Neural cell (in vitro differentiated cells): Measurements from ENCODE around the gene TSTD1. TPM values are rescaled to one million over a fixed set of nuclear protein-coding genes. Genes with fewer than 3 reads are reported as not detected.
A peak's percentile ranks its signal among the peaks of the same experiment; 100 is the strongest.

ENCODE experiments used
- H2AFZ ChIP-seq: fragments of 200-600, 300-800 bp; sonication (generic), shearing (Covaris generic); 2 replicates; pipeline ENCODE4 v1.6.0; 2014; ENCODE audit warnings: low read depth, mild to moderate bottlenecking, antibody characterized with exemption, low read length, moderate library complexity
- H3F3A ChIP-seq: fragments of 200-600 bp; shearing (Covaris generic); 2 replicates; pipeline ENCODE4 v1.6.1; 2016; ENCODE audit warnings: mild to moderate bottlenecking, moderate library complexity, mixed read lengths, antibody characterized with exemption, low read length; ENCODE audit not compliant: insufficient read depth, poor library complexity, severe bottlenecking
- H3K27ac ChIP-seq: fragments of 200-600, 300-800 bp; sonication (generic), shearing (Covaris generic); 2 replicates; pipeline ENCODE4 v1.5.1; 2014; ENCODE audit warnings: mild to moderate bottlenecking, low read length, moderate library complexity
- H3K27me3 ChIP-seq: fragments of 300-800, 200-600 bp; sonication (generic), shearing (Covaris generic); 2 replicates; pipeline ENCODE4 v1.6.0; 2014; ENCODE audit warnings: mild to moderate bottlenecking, low read depth, low read length, moderate library complexity; ENCODE audit not compliant: insufficient read depth
- H3K36me3 ChIP-seq: fragments of 300-800, 200-600 bp; sonication (generic), shearing (Covaris generic); 2 replicates; pipeline ENCODE4 v1.5.1; 2014; ENCODE audit warnings: mild to moderate bottlenecking, antibody characterized with exemption, low read length, moderate library complexity; ENCODE audit not compliant: insufficient read depth
- H3K4me2 ChIP-seq: fragments of 300-800, 200-600 bp; sonication (generic), shearing (Covaris generic); 2 replicates; pipeline ENCODE4 v1.6.0; 2014; ENCODE audit warnings: mild to moderate bottlenecking, low read length
- H3K4me3 ChIP-seq: fragments of 300-800, 200-600 bp; sonication (generic), shearing (Covaris generic); 2 replicates; pipeline ENCODE4 v1.5.1; 2014; ENCODE audit warnings: mild to moderate bottlenecking, low read length, moderate library complexity
- H3K79me2 ChIP-seq: fragments of 200-600 bp; shearing (Covaris generic); replicated peaks from 2 replicates; pipeline ENCODE4 v1.6.0; 2014; ENCODE audit warnings: mild to moderate bottlenecking, low read length, moderate library complexity; ENCODE audit not compliant: insufficient read depth
- H3K9ac ChIP-seq: fragments of 300-800, 200-600 bp; sonication (generic), shearing (Covaris generic); 2 replicates; pipeline ENCODE4 v1.6.1; 2016; ENCODE audit warnings: mild to moderate bottlenecking, low read length, mixed read lengths
- H3K9me2 ChIP-seq: fragments of 200-600 bp; shearing (Covaris generic); 2 replicates; pipeline ENCODE4 v1.6.1; 2016; ENCODE audit warnings: mild to moderate bottlenecking, low read length, mixed read lengths; ENCODE audit not compliant: insufficient read depth
- H3K9me3 ChIP-seq: fragments of 200-600, 300-800 bp; sonication (generic), shearing (Covaris generic); 2 replicates; pipeline ENCODE4 v1.6.1; 2016; ENCODE audit warnings: mild to moderate bottlenecking, mixed run types, low read length, moderate library complexity, mixed read lengths
- H4K20me1 ChIP-seq: fragments of 200-600 bp; shearing (Covaris generic); 2 replicates; pipeline ENCODE4 v1.6.1; 2016; ENCODE audit warnings: mild to moderate bottlenecking, mixed run types; ENCODE audit not compliant: insufficient read depth
- EP300 ChIP-seq: fragments of 450-650 bp; conservative IDR thresholded peaks from 2 replicates; pipeline ENCODE4 v1.6.1; 2014; ENCODE audit warnings: antibody characterized with exemption, mild to moderate bottlenecking, moderate library complexity; ENCODE audit not compliant: poor library complexity, severe bottlenecking
- EZH2 ChIP-seq: fragments of 200-600, 300-800 bp; shearing (Covaris generic), sonication (generic); IDR thresholded peaks from 2 replicates; pipeline ENCODE4 v1.6.1; 2014; ENCODE audit warnings: antibody characterized with exemption, low read length, borderline replicate concordance, mild to moderate bottlenecking; ENCODE audit not compliant: insufficient read depth, poor library complexity, severe bottlenecking
- MXI1 ChIP-seq: fragments of 450-650 bp; conservative IDR thresholded peaks from 2 replicates; pipeline ENCODE4 v1.6.1; 2014; ENCODE audit warnings: antibody characterized with exemption, mild to moderate bottlenecking; ENCODE audit not compliant: poor library complexity, severe bottlenecking
- POLR2AphosphoS5 ChIP-seq: IDR thresholded peaks from 2 replicates; pipeline ENCODE4 v1.6.1; 2012
- RAD21 ChIP-seq: fragments of 450-650 bp; conservative IDR thresholded peaks from 2 replicates; pipeline ENCODE4 v1.6.1; 2014; ENCODE audit warnings: antibody characterized with exemption, mild to moderate bottlenecking, moderate library complexity
- SMC3 ChIP-seq: fragments of 450-650 bp; conservative IDR thresholded peaks from 2 replicates; pipeline ENCODE4 v1.6.1; 2014; ENCODE audit warnings: antibody characterized with exemption, mild to moderate bottlenecking, moderate library complexity; ENCODE audit not compliant: poor library complexity
- TAF1 ChIP-seq: IDR thresholded peaks from 2 replicates; pipeline ENCODE4 v1.6.1; 2012; ENCODE audit warnings: low read depth
- polyA plus RNA-seq: library from polyadenylated mRNA; depleted of rRNA; stranded (reverse); fragments of >200 nt; gene quantifications from 2 replicates; pipeline ENCODE4 v1.2.3, GENCODE V29; 2014
- TF ChIP-seq, protein P1 (sequence below): fragments of 450-650 bp; IDR thresholded peaks from 2 replicates; pipeline ENCODE4 v1.5.1; 2014; ENCODE audit warnings: antibody characterized with exemption, mild to moderate bottlenecking, moderate library complexity; ENCODE audit not compliant: poor library complexity, severe bottlenecking
- TF ChIP-seq, protein P2 (sequence below): IDR thresholded peaks from 2 replicates; pipeline ENCODE4 v1.6.1; 2012; ENCODE audit warnings: borderline replicate concordance

Gene TSTD1
- polyA plus RNA-seq, 1 donor from 2014 or later = 63.5 TPM

- Histone ChIP-seq H2AFZ (no peak overlapping the region), H3K36me3 (peaks cover 19% of the 10 kb centered on the region), H3F3A (peaks cover 5% of the 10 kb centered on the region), H4K20me1 (no peaks in the 10 kb centered on the region), H3K27ac (no peak overlapping the region), H3K9me3 (no peaks in the 10 kb centered on the region), H3K27me3 (no peaks in the 10 kb centered on the region), H3K4me3 (no peak overlapping the region), H3K79me2 (peaks cover 15% of the 10 kb centered on the region), H3K9me2 (no peaks in the 10 kb centered on the region), H3K4me2 (no peak overlapping the region), H3K9ac (no peak overlapping the region)
- TF ChIP-seq, protein P1, sequence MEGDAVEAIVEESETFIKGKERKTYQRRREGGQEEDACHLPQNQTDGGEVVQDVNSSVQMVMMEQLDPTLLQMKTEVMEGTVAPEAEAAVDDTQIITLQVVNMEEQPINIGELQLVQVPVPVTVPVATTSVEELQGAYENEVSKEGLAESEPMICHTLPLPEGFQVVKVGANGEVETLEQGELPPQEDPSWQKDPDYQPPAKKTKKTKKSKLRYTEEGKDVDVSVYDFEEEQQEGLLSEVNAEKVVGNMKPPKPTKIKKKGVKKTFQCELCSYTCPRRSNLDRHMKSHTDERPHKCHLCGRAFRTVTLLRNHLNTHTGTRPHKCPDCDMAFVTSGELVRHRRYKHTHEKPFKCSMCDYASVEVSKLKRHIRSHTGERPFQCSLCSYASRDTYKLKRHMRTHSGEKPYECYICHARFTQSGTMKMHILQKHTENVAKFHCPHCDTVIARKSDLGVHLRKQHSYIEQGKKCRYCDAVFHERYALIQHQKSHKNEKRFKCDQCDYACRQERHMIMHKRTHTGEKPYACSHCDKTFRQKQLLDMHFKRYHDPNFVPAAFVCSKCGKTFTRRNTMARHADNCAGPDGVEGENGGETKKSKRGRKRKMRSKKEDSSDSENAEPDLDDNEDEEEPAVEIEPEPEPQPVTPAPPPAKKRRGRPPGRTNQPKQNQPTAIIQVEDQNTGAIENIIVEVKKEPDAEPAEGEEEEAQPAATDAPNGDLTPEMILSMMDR = no peak
- TF ChIP-seq SMC3 = no peak
- TF ChIP-seq POLR2AphosphoS5 = no peak
- no peak for TF ChIP-seq EZH2
- no peak for TF ChIP-seq MXI1
- no peak for TF ChIP-seq RAD21
- TF ChIP-seq TAF1 = no peak
- TF ChIP-seq, protein P2, sequence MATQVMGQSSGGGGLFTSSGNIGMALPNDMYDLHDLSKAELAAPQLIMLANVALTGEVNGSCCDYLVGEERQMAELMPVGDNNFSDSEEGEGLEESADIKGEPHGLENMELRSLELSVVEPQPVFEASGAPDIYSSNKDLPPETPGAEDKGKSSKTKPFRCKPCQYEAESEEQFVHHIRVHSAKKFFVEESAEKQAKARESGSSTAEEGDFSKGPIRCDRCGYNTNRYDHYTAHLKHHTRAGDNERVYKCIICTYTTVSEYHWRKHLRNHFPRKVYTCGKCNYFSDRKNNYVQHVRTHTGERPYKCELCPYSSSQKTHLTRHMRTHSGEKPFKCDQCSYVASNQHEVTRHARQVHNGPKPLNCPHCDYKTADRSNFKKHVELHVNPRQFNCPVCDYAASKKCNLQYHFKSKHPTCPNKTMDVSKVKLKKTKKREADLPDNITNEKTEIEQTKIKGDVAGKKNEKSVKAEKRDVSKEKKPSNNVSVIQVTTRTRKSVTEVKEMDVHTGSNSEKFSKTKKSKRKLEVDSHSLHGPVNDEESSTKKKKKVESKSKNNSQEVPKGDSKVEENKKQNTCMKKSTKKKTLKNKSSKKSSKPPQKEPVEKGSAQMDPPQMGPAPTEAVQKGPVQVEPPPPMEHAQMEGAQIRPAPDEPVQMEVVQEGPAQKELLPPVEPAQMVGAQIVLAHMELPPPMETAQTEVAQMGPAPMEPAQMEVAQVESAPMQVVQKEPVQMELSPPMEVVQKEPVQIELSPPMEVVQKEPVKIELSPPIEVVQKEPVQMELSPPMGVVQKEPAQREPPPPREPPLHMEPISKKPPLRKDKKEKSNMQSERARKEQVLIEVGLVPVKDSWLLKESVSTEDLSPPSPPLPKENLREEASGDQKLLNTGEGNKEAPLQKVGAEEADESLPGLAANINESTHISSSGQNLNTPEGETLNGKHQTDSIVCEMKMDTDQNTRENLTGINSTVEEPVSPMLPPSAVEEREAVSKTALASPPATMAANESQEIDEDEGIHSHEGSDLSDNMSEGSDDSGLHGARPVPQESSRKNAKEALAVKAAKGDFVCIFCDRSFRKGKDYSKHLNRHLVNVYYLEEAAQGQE = no peak
- TF ChIP-seq EP300 = no peak
Observed at GRCh38 chr1:161039546-161039945, 782 bp upstream of the TSTD1 start.

DNA sequence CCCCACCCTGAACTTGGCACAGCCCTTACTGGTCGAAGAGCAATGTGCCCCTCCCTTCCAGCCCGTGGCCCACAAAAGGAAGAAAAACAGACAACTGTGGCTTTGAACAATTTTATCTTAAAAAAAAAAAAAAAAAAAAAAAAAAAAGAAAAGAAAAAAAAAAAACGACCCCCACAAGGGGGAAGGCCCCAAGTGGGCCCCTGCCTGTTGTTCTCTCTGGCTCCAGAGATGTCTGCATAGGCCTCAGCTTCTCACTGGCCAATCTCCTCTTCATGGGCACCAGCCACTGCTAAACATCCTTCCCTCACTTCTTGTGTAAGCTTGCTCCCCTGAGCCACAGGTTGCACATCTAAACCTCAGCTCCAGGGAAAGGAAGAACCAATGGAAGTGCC is 386 bp upstream of the TSTD1 start:
- TF ChIP-seq POLR2AphosphoS5 (no peak), MXI1 (no peak), SMC3 (no peak), EP300 (no peak), RAD21 (no peak)
- TF ChIP-seq, protein P2 = no peak
- TF ChIP-seq, protein P1 = no peak
- H2AFZ ChIP-seq = no peak overlapping the region
- no peaks in the 10 kb centered on the region for H3K9me2 ChIP-seq
- H3K27ac ChIP-seq = peak overlapping the region; percentile 31
- H3K27me3 ChIP-seq = no peaks in the 10 kb centered on the region
- no peak overlapping the region for H3K4me2 ChIP-seq
- peak overlapping the region; percentile 58 for H3K9ac ChIP-seq
- peaks cover 5% of the 10 kb centered on the region for H3F3A ChIP-seq
- no peaks in the 10 kb centered on the region for H3K9me3 ChIP-seq
- H3K79me2 ChIP-seq = peaks cover 11% of the 10 kb centered on the region
- peaks cover 19% of the 10 kb centered on the region for H3K36me3 ChIP-seq
- H4K20me1 ChIP-seq = no peaks in the 10 kb centered on the region
- peak overlapping the region; percentile 69 for H3K4me3 ChIP-seq
